ENCODE results near the gene NUP58.
A peak's percentile ranks its signal among the peaks of the same experiment; 100 is the strongest.

Gene NUP58, protein sequence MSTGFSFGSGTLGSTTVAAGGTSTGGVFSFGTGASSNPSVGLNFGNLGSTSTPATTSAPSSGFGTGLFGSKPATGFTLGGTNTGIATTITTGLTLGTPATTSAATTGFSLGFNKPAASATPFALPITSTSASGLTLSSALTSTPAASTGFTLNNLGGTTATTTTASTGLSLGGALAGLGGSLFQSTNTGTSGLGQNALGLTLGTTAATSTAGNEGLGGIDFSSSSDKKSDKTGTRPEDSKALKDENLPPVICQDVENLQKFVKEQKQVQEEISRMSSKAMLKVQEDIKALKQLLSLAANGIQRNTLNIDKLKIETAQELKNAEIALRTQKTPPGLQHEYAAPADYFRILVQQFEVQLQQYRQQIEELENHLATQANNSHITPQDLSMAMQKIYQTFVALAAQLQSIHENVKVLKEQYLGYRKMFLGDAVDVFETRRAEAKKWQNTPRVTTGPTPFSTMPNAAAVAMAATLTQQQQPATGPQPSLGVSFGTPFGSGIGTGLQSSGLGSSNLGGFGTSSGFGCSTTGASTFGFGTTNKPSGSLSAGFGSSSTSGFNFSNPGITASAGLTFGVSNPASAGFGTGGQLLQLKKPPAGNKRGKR

DNA sequence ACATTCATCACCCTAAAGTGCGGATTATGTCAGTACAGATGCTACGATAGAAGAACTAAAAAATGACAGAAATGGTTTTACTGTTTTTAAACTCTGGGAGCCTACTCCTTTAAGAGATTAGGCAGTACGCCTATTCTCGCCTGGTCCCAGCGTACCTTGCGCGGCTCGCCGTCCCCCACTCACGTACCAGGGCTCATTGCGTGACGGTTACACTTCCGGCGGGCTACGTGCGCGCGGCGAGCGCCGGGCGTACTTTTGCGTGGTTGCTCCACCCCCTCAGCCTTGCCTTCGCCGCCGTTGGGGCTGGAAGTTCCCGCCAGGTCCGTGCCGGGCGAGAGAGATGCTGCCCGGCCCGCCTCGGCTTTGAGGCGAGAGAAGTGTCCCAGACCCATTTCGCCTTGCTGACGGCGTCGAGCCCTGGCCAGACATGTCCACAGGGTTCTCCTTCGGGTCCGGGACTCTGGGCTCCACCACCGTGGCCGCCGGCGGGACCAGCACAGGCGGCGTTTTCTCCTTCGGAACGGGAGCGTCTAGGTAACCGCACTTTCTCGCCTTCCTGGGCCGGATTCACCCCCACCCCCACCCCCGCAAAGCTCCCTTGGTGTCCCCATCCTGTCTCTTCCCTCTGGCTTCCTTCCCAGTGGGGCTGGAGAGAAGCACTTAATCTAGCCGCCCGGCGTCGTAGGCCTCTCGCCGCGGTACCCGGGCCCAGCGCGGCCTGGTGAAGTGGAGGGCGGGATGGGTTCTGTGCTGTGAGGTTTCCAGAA lies at the start of gene NUP58:
TSS of gene NUP58 (plus strand) at position 279 of the 767 bp plus-strand sequence. CDS start at position 428, 149 bp downstream.
- TF ChIP-seq, protein P1, sequence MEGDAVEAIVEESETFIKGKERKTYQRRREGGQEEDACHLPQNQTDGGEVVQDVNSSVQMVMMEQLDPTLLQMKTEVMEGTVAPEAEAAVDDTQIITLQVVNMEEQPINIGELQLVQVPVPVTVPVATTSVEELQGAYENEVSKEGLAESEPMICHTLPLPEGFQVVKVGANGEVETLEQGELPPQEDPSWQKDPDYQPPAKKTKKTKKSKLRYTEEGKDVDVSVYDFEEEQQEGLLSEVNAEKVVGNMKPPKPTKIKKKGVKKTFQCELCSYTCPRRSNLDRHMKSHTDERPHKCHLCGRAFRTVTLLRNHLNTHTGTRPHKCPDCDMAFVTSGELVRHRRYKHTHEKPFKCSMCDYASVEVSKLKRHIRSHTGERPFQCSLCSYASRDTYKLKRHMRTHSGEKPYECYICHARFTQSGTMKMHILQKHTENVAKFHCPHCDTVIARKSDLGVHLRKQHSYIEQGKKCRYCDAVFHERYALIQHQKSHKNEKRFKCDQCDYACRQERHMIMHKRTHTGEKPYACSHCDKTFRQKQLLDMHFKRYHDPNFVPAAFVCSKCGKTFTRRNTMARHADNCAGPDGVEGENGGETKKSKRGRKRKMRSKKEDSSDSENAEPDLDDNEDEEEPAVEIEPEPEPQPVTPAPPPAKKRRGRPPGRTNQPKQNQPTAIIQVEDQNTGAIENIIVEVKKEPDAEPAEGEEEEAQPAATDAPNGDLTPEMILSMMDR (conservative IDR thresholded peaks at IDR 0.05; ENCODE audit: control insufficient read depth, insufficient read depth, low read depth, low read length) = no peak
- DNase-seq (ENCODE audit: low read depth) = peak; percentile 94
- H3K4me3 ChIP-seq (ENCODE audit: control insufficient read depth, low read depth, low read length) = peak within 1 kb of the TSS; percentile 78

DNA sequence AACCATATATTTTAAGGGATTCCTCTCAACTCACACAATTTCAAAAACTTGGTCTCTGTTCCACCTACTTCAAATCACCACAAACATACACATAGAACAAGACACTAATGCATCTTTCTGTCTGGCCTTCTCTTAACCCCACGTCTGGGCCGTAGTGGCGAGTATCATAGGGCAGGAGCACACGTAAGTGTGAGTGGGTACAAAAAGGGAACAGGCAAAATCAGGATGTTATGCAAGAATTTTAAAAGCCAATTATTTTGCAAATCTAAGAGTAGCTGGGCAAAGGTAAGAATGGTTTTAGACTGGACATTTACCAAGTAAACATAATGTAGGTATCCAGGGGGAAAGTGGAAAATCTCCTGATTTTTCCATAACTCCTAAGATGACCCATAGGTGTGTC lies 49.2 kb upstream of the NUP58 start:
- no peak overlapping the region for H3K4me3 ChIP-seq (ENCODE audit: control insufficient read depth, low read depth, low read length)
- DNase-seq (ENCODE audit: low read depth) = no peak
- TF ChIP-seq, protein P1 (conservative IDR thresholded peaks at IDR 0.05; ENCODE audit: control insufficient read depth, insufficient read depth, low read depth, low read length) = no peak

DNA sequence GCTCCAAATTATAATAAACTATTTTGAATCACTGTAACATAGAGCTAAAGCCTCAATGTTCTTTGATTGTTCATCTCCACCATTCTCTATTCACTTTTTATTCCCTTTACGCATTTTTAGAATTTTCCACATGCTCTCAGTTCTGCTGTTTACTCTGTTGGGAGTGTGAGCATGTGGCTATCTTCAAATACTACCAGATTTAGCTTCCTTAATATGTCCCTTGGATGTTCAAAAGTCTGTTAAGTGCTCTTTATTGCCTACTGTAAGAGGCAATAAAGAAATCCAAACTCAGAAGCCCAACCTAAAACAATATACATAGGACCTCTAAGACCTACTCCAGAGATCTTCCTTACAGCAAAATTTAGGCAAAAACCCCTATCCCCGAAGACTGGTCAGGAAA lies 48.7 kb upstream of the NUP58 start:
- no peak for DNase-seq (ENCODE audit: low read depth)
- TF ChIP-seq, protein P1 (conservative IDR thresholded peaks at IDR 0.05; ENCODE audit: control insufficient read depth, insufficient read depth, low read depth, low read length) = no peak
- no peak overlapping the region for H3K4me3 ChIP-seq (ENCODE audit: control insufficient read depth, low read depth, low read length)

DNA sequence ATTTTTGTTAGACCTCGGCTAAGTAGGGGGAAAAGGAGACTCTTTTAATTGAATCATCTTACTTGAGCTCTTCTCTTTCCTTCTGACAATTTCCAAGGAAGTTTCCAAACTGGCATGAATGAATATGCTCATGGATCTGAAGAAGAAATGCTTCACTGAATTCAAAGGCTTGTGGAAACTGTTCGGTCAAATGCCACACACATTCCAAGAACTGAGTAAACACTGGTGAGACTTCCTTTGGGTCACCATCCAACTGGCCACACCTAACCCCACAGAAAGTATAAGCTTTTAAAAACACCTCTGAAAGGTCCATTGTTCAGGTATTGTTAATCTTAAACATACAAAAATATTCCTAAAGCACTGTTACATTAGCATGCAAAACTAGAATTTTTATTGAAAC lies 47.7 kb upstream of the NUP58 start:
- DNase-seq (ENCODE audit: low read depth) = peak; percentile 23
- H3K4me3 ChIP-seq (ENCODE audit: control insufficient read depth, low read depth, low read length) = no peak overlapping the region
- TF ChIP-seq, protein P1 (conservative IDR thresholded peaks at IDR 0.05; ENCODE audit: control insufficient read depth, insufficient read depth, low read depth, low read length) = no peak

DNA sequence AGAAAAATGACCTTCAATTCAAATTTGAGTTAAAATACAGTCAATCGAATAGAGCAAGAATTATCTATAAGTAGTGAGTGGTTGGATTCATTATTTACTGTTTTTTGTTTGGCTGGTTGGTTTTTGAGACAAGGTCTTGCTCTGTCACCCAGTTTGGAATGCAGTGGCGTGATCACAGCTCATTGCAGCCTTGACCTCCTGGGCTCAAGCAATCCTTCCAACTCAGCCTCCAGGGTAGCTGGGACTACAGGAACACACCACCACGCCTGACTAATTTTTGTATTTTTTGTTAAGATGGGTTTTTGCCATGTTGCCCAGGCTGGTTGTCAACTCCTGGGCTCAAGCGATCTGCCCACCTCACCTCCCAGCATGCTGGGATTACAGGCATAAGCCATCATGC lies 39.2 kb upstream of the NUP58 start:
- TF ChIP-seq, protein P1 (conservative IDR thresholded peaks at IDR 0.05; ENCODE audit: control insufficient read depth, insufficient read depth, low read depth, low read length) = no peak
- no peak for DNase-seq (ENCODE audit: low read depth)

DNA sequence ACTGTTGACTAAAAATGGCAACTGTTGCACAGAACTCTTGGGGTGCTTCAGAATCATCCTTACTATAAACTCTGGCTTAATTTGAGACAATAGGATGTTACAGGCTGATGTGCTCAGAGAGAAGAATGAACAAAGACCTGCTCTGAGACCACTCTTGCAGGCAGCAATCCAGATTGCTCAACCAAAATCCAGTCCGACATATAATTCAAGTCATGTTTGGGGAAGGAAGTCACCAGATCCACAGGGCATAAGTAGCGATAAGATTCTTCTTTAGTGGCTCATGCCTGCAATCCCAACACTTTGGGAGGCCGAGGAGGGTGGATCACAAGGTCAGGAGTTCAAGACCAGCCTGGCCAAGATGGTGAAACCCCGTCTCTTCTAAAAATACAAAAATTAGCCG lies 34.7 kb upstream of the NUP58 start:
- no peak for DNase-seq (ENCODE audit: low read depth)
- no peak overlapping the region for H3K4me3 ChIP-seq (ENCODE audit: control insufficient read depth, low read depth, low read length)
- TF ChIP-seq, protein P1 (conservative IDR thresholded peaks at IDR 0.05; ENCODE audit: control insufficient read depth, insufficient read depth, low read depth, low read length) = no peak

More for the DNA sequence above, 39.2 kb upstream of the NUP58 start:
- H3K4me3 ChIP-seq (ENCODE audit: control insufficient read depth, low read depth, low read length) = no peak overlapping the region

Measured in fibroblast of mammary gland (primary cell).